Vagina (tissue), 2 donors: ENCODE results near the gene WDR1. TPM values are rescaled to one million over a fixed set of nuclear protein-coding genes. Genes with fewer than 3 reads are reported as not detected.
A peak's percentile ranks its signal among the peaks of the same experiment; 100 is the strongest.

ENCODE experiments used
- DNase-seq, 2 donors: peaks; one replicate each; pipeline ENCODE4 v3.0.0-alpha.2; 2017; ENCODE audit errors: extremely low spot score in 2 of 2
- H3K27ac ChIP-seq: fragments of 200-600 bp; sonication (generic); one replicate; pipeline ENCODE4 v1.5.1; 2019
- H3K27me3 ChIP-seq: fragments of 200-600 bp; sonication (generic); one replicate; pipeline ENCODE4 v1.5.1; 2019
- H3K36me3 ChIP-seq, 2 donors: fragments of 200-600 bp; sonication (generic); one replicate each; pipeline ENCODE4 v1.5.1; 2017 to 2019
- H3K4me1 ChIP-seq: fragments of 200-600 bp; sonication (generic); one replicate; pipeline ENCODE4 v1.5.1; 2019
- H3K4me3 ChIP-seq, 2 donors: fragments of 200-600 bp; sonication (generic); 1 replicate in 1 of 2; 2 replicates in 1 of 2; pipeline ENCODE4 v1.5.1; 2016 to 2019
- H3K9me3 ChIP-seq: fragments of 200-600 bp; sonication (generic); one replicate; pipeline ENCODE4 v1.5.1; 2019
- POLR2A ChIP-seq, 2 donors: fragments of 450-650 bp; IDR thresholded peaks; one replicate each; pipeline ENCODE4 v1.6.1; 2017; ENCODE audit warnings: antibody characterized with exemption in 2 of 2, mild to moderate bottlenecking in 2 of 2, moderate library complexity in 2 of 2
- POLR2AphosphoS5 ChIP-seq, 2 donors: sonication (generic); formaldehyde crosslinking; IDR thresholded peaks; one replicate each; pipeline ENCODE4 v1.9.0; 2017; ENCODE audit warnings: antibody characterized with exemption in 2 of 2, mild to moderate bottlenecking in 2 of 2, low read depth in 1 of 2; ENCODE audit not compliant: insufficient read depth in 1 of 2
- intact Hi-C: fragments of 100-400 bp; cut with DNase I; formaldehyde crosslinking; loops from one replicate; pipeline ENCODE4 v1.15.1; 2023
- total RNA-seq: library from RNA; depleted of rRNA; stranded (reverse); fragments of >200 nt; gene quantifications from one replicate; pipeline ENCODE4 v1.2.3, GENCODE V29; 2016
- TF ChIP-seq, protein P1 (sequence below), 3 experiments: fragments of 450-650 bp in 2 of 3; fragments of 200-600 bp in 1 of 3; sonication (generic) in 1 of 3; IDR thresholded peaks; one replicate each; pipeline ENCODE4 v1.5.1; 2017 to 2019; ENCODE audit warnings: antibody characterized with exemption in 3 of 3, mild to moderate bottlenecking in 2 of 3, moderate library complexity in 2 of 3

WDR1 gene
- total RNA-seq, 1 donor from 2014 or later: 159 TPM

DNA sequence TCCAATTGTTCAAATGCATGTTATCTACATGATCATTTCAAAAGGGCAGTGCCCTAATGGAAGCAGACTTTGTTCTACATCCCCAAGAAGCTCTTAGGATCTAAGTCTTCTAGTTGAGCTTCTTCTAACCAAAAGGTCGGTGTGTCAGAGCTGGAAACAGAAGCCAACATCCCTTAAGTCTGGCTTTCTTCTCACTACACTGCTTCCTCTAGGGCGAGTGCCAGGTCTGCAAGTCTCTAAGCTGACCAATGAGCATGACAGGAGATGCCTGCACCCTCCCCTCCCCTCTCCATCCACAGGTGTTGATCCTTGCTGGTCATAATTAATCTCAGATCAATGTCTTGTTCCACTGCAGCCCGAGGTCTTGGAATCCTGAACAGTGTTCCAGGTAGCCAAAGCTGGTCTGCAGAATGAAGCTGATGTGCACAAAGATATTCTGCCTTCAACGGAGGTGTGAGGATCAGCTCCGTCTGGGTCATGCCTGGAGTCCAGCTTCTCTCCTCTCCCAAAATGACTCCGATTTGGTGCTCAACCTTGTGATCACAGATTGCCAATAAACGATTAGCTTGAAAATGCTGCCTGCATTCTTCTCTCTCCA lies 44.1 kb downstream of the WDR1 start:
- no peak for DNase-seq
- Histone ChIP-seq H3K4me1 (no peaks in the 10 kb centered on the region), H3K36me3 (peaks cover 0 to 47% of the 10 kb centered on the region in 2 donors), H3K4me3 (no peak overlapping the region), H3K27ac (no peak overlapping the region), H3K9me3 (no peaks in the 10 kb centered on the region), H3K27me3 (no peaks in the 10 kb centered on the region)
- TF ChIP-seq POLR2AphosphoS5 (IDR thresholded peaks at IDR 0.05; ENCODE audit: insufficient read depth in 1 of 2, low read depth in 1 of 2): no peak
- TF ChIP-seq POLR2A (IDR thresholded peaks at IDR 0.05): no peak
- intact Hi-C loops: no loop called here

DNA sequence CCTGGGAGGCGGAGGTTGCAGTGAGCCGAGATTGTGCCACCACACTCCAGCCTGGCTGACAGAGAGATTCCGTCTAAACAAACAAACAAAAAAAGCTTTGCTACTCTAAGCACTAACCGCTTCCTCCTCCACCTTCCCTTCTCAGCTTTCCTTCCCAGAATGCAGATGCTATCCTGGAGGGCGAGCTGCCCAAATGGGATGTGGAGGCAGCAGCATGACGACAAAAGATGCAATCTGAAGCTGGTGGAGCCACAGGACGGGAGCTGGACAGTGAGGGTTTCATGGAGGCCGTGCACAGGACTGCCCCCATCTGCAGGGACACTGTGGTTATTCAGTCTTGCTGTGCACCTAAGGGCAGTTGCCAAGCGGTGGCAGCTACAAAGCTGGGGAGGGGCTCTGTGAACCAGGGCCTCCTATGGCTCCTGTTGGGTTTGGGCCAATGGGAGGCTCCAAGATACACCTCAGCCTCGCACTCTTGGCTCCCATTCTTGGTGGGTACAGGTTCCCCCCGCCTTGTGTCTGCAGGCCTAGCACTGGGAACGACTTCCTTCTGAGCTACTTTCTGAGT lies 47.4 kb downstream of the WDR1 start:
- Histone ChIP-seq H3K4me3 (no peak overlapping the region), H3K27ac (no peak overlapping the region), H3K36me3 (peaks cover 0 to 20% of the 10 kb centered on the region in 2 donors), H3K27me3 (no peaks in the 10 kb centered on the region), H3K4me1 (peaks cover under 1% of the 10 kb centered on the region), H3K9me3 (no peaks in the 10 kb centered on the region)
- intact Hi-C loops: no loop called here
- peak in 1 of 2 donors; percentile 78 for DNase-seq
- no peak for TF ChIP-seq POLR2A (IDR thresholded peaks at IDR 0.05)
- TF ChIP-seq POLR2AphosphoS5 (IDR thresholded peaks at IDR 0.05; ENCODE audit: insufficient read depth in 1 of 2, low read depth in 1 of 2): no peak
- TF ChIP-seq, protein P1, sequence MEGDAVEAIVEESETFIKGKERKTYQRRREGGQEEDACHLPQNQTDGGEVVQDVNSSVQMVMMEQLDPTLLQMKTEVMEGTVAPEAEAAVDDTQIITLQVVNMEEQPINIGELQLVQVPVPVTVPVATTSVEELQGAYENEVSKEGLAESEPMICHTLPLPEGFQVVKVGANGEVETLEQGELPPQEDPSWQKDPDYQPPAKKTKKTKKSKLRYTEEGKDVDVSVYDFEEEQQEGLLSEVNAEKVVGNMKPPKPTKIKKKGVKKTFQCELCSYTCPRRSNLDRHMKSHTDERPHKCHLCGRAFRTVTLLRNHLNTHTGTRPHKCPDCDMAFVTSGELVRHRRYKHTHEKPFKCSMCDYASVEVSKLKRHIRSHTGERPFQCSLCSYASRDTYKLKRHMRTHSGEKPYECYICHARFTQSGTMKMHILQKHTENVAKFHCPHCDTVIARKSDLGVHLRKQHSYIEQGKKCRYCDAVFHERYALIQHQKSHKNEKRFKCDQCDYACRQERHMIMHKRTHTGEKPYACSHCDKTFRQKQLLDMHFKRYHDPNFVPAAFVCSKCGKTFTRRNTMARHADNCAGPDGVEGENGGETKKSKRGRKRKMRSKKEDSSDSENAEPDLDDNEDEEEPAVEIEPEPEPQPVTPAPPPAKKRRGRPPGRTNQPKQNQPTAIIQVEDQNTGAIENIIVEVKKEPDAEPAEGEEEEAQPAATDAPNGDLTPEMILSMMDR (IDR thresholded peaks at IDR 0.05): no peak

DNA sequence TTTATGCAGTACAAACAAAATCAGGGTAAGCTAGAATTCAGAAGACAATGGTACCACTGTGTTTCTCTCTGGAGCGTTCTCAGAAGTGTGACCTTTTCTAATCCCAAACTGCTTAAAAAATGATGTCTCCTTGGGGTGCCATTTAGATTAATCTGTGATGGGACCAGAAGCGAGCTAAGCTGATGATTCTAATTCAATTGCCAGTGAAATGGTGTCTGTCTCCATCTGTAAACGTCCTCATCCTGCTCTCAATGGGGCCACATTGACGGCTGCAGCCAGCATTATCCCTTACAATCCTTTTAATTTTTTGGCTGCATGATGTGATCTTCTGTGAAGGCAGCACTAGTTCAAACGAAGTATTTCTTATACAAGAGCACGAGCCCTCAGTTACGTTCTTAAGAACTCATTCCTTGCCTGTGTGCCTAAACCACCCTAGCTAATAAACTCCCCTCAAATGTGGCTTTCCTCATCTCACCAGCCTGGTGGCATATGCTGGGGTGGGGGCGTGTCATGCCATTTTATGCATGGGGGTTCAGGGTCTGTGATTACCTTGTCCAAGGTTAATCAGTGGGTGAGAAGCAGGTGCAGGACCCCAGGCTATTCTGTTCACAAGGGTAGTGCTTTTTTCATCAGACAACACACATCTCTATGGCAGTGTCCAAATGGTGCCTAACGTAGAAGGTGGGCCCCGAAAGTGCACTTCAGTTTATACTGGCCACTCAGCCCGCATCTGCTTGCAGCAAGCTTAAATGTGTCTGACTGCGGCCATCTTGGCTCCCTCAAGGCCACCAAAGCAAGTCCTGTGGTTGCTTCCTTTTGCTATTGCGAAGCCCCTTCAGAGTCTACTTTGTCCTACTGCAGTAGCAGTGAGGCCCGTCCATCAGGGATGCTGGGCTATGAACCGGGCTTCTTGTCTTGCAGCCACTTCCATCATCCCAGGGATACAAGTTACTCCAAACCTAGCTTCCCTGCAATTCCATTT lies 49.6 kb downstream of the WDR1 start:
- H3K9me3 ChIP-seq: no peaks in the 10 kb centered on the region
- TF ChIP-seq POLR2AphosphoS5 (IDR thresholded peaks at IDR 0.05; ENCODE audit: insufficient read depth in 1 of 2, low read depth in 1 of 2) (no peak), POLR2A (IDR thresholded peaks at IDR 0.05) (no peak)
- TF ChIP-seq, protein P1 (IDR thresholded peaks at IDR 0.05): no peak
- peak; percentile 55 to 76 for DNase-seq
- intact Hi-C loops: no loop called here
- no peak overlapping the region for H3K27ac ChIP-seq
- H3K4me3 ChIP-seq: no peak overlapping the region
- H3K4me1 ChIP-seq: peaks cover 10% of the 10 kb centered on the region
- peaks cover 0 to 12% of the 10 kb centered on the region in 2 donors for H3K36me3 ChIP-seq
- no peaks in the 10 kb centered on the region for H3K27me3 ChIP-seq

DNA sequence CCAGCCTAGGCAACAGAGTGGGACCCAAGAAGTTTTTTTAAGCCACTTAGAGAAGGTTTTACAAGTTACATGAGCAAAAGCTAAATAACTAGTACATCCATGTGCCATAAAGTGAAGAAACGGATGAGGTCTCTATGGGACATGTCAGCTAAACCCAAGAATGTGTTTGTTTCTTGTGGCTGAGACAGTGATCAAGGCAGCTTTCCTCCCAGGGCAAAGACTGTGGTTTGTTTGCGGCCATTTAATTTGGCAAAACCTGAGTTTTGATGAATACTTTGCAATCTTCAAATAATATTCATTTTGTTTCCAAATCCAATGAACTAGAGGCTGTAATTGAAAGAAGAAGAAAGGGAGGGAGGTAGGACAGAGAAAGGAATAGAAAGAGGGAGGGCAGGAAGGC lies 50.4 kb downstream of the WDR1 start:
- intact Hi-C loops: no loop called here
- H3K4me1 ChIP-seq: peaks cover 10% of the 10 kb centered on the region
- peak; percentile 25 to 42 for DNase-seq
- peaks cover 0 to 12% of the 10 kb centered on the region in 2 donors for H3K36me3 ChIP-seq
- TF ChIP-seq, protein P1 (IDR thresholded peaks at IDR 0.05): no peak
- no peak for TF ChIP-seq POLR2A (IDR thresholded peaks at IDR 0.05)
- no peak for TF ChIP-seq POLR2AphosphoS5 (IDR thresholded peaks at IDR 0.05; ENCODE audit: insufficient read depth in 1 of 2, low read depth in 1 of 2)
- no peak overlapping the region for H3K27ac ChIP-seq
- H3K27me3 ChIP-seq: no peaks in the 10 kb centered on the region
- H3K4me3 ChIP-seq: no peak overlapping the region
- H3K9me3 ChIP-seq: no peaks in the 10 kb centered on the region

DNA sequence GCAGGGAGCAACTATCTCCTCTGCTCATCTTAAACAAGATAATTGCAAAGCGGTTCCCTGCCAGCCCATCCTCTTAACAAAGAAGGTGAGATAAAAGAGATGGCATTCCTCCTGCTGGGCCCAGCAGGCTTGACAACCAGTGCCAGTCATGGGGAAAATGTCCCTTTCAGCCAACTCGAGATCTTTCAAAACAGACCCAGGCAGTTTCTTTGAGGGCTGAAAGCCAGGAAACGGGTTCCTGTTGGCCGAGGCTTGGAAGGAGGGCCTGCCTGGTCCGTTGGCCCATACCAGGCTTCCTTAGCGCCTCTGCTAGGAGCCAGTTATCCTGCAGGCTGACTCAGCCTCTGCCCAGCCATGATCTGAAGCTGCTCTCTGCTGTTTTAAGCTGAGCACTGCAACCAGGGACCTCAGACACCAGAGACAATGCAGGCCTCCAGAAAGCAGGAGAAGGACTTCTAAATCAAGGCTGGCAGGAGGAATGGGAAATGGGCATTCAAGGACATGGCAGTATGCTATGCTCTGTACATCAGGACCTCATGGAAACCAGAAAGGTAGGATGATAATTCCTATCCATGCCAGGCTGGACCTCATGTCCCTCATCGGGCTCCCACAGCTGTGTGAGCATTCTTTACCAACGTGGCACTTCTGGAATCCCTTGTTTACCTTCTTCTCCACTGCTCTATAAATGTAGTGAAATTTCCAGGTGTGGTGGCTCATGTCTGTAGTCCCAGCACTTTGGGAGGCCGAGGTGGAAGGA lies 52.9 kb downstream of the WDR1 start:
- Histone ChIP-seq H3K4me1 (peaks cover 10% of the 10 kb centered on the region), H3K36me3 (peaks cover 0 to 6% of the 10 kb centered on the region in 2 donors), H3K9me3 (no peaks in the 10 kb centered on the region), H3K27ac (peak overlapping the region; percentile 15), H3K4me3 (no peak overlapping the region), H3K27me3 (no peaks in the 10 kb centered on the region)
- intact Hi-C loops: no loop called here
- peak; percentile 85 to 94 for DNase-seq
- TF ChIP-seq, protein P1 (IDR thresholded peaks at IDR 0.05): peak; percentile 28 to 60 (median 43)
- TF ChIP-seq POLR2A (IDR thresholded peaks at IDR 0.05) (no peak), POLR2AphosphoS5 (IDR thresholded peaks at IDR 0.05; ENCODE audit: insufficient read depth in 1 of 2, low read depth in 1 of 2) (peak in 1 of 2 donors; percentile 39)
